C1 segment of cervical spinal cord (tissue), 14 donors: ENCODE data around the gene ZNHIT3.
A peak's percentile ranks its signal among the peaks of the same experiment; 100 is the strongest.
"Not testable (repeated sequence)": the region's sequence is repeated elsewhere in the genome, so short reads cannot be mapped to it uniquely, and the experiment has no call there.

Experiments
- DNase-seq, 14 donors: peaks; one replicate each; lab custom pipeline; 2025; lab: John Stamatoyannopoulos, UW

ZNHIT3 gene

GRCh38 chr17:36486204-36487194 is at the start of gene ZNHIT3:
Gene ZNHIT3 (plus strand): TSS chr17:36486681. CDS start chr17:36486700, 19 bp downstream.
- DNase-seq: peak in 13 of 14 donors; percentile 21 to 93 (median 80)

- not testable (repeated sequence) for DNase-seq
Measured at GRCh38 chr17:36441792-36442191, 44.7 kb upstream of the ZNHIT3 start.

- DNase-seq: no peak
Measured at GRCh38 chr17:36443777-36444176, 42.7 kb upstream of the ZNHIT3 start.

GRCh38 chr17:36449997-36450396 is 36.5 kb upstream of the ZNHIT3 start:
- DNase-seq: not testable (repeated sequence)

- DNase-seq: not testable (repeated sequence)
Measured at GRCh38 chr17:36452888-36453287, 33.6 kb upstream of the ZNHIT3 start.

- DNase-seq: not testable (repeated sequence)
Measured at GRCh38 chr17:36457701-36458100, 28.8 kb upstream of the ZNHIT3 start.

DNA sequence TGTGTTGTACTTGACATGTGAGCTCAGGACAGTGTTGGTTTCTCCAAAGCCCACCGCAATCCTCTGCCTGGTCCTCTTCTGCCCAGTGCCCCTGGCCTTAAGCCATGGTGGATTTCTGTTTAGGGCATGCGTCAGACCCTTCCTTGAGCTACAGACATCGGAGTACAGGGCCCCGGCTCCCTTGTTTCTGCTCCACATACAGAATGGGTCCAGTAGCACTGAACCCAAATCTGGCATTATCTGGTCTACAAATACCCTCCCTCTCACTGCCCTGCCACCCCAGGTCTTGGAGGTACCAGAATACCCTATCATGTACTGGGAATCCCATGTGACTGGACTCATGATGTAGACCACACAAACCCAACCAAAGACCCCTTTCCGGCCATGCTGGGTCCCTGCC is 27.4 kb upstream of the ZNHIT3 start:
- DNase-seq: no peak

GRCh38 chr17:36459601-36460000 is 26.9 kb upstream of the ZNHIT3 start:
- no peak for DNase-seq

GRCh38 chr17:36460265-36460937 is 26.1 kb upstream of the ZNHIT3 start:
- no peak for DNase-seq

GRCh38 chr17:36461330-36462110 is 25.0 kb upstream of the ZNHIT3 start:
- no peak for DNase-seq

GRCh38 chr17:36463916-36464764 is 22.3 kb upstream of the ZNHIT3 start:
- no peak for DNase-seq

- no peak for DNase-seq
Measured at GRCh38 chr17:36464765-36465088, 21.8 kb upstream of the ZNHIT3 start.

DNA sequence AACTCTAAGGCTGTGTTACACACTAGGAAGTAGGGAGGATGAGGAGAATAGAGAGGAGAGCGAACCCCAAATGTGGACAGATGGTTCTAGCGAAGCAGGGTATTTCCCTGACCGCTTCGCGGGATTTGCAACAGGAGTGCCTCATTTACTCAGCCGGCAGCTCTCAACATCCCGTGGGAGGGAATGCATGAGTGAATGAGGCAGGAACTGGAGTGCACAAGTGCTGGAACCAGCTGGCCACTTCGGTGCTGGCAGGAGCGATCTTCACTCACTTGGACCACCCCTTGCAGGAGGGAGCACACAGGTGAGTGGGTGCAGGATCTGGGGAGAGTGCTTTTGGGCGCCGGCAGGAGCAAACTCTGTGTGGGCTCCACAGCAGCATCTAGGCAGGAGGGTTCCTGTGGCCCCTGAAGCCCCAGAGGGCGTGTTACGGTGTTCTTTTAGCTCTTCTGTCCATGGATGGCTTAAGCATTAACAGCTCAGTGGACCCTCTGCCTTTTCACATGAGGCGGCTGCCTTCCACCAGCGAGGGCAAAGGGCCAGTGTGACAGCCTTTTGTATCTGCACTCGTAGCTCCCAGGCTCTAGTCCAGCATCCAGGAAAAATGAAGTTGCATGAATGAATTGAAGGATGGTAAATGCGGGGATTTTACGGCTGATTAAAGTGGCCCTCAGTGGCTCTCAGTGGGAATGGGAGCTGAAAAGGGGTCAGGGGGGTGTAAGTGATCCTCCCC is 17.4 kb upstream of the ZNHIT3 start:
- DNase-seq: peak in 1 of 14 donors; percentile 53

DNA sequence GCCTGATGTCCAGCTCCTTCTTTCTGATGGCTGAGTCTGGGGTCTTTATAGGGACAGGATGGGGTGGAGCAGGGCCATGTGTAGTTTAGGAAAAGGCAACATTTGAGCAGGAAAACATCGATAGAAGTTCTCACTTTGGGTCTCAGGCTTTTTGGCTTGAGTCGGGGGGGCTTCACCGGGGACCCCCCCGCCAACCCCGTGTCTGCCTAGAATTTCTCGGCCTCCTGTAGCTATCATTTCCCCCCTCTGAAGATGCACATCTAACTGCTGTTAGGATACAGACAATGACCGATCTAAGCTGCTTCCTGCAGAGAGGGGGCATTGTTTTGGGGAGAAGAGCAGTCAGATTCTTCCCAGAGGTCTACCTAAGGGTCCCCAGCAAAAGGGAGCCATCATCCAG is 16.7 kb upstream of the ZNHIT3 start:
- no peak for DNase-seq

DNA sequence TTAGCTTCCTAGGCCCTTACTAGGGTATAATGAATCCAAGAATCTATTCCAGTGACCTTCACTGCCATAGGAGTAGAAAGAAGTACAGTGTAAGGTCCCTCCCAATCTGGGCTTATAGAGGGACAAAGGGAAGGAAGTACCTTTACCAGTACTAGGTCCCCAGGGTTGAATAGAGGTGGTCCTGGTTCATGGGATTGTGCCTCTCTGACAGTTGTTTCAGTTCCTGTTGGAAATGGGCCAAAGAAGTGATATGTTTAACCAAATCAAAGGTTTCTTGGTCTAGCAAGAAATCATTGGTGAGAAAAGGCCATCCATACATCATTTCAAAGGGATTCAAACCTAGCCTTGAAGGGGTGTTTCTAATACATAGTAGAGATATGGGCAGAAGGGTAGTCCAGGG is 16.0 kb upstream of the ZNHIT3 start:
- DNase-seq: no peak

- no peak for DNase-seq
Measured at GRCh38 chr17:36474571-36474970, 11.9 kb upstream of the ZNHIT3 start.

GRCh38 chr17:36475346-36475970 is 11.0 kb upstream of the ZNHIT3 start:
- peak in 11 of 14 donors; percentile 4 to 100 (median 47) for DNase-seq

DNA sequence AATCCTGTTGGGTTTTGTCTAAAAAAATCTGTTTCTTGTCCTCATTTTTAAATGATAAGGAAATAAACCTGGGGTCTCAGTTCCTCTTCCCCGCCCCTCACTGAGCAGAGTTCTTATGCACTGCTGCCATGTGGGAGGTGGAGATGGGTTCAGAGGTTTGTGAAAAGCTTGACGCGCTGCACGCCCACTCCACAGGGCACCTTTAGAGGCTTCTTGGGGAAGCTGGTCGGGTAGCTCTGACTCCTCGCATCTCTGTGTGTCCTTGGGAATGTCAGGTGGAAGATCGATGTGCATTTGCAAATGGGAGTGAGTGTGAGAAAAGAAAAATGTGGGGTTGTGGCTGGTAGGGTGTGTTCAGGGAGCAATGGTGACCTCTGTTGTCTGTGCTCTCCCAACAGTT is 4.7 kb upstream of the ZNHIT3 start:
- DNase-seq: no peak

- DNase-seq: peak in 13 of 14 donors; percentile 29 to 89 (median 73)
Measured at GRCh38 chr17:36482611-36483504, 3.6 kb upstream of the ZNHIT3 start.
